Activated CD8-positive, alpha-beta memory T cell treated with anti-CD3 and anti-CD28 coated beads, Interleukin-2, amount 50 U/mL, for 24 hours (primary cell): Measurements from ENCODE around the gene NAV2.

Experiments
- DNase-seq: peaks from one replicate; pipeline ENCODE4 v3.0.0-alpha.2; 2020; ENCODE audit errors: extremely low read depth

Gene NAV2

DNA sequence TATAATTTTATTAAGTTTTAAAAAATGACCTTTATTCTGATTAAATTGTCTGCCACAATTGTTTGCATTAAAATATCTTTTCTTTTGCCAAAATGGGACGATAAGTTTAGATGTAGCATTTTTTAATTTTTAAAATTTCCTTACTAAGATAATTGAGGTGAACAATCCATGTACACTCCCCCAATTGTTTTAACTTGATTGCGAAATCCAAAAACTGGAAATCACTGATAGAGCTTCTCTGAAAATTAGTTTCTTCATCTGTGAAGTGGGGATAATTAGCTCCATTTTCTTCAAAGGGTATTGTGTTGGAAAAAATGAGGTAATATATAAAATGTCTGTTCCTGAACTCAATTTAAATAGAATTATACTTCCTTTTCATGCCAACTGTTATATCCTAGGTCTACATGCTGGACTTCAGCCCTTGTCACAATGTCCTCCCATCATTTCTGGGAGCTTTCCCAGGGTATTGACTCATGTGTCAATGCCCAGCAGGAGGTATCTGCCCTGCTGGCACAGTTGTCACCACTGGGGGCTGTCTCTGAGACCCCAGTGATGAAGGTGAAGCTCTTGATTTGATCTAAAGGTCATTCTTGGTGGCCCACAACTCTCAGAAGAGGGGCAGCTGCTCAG is 28.7 kb upstream of the NAV2 start:
- DNase-seq = no peak

- DNase-seq = no peak
These were observed 26.4 kb upstream of the NAV2 start for GRCh38 chr11:19686234-19686633.

DNA sequence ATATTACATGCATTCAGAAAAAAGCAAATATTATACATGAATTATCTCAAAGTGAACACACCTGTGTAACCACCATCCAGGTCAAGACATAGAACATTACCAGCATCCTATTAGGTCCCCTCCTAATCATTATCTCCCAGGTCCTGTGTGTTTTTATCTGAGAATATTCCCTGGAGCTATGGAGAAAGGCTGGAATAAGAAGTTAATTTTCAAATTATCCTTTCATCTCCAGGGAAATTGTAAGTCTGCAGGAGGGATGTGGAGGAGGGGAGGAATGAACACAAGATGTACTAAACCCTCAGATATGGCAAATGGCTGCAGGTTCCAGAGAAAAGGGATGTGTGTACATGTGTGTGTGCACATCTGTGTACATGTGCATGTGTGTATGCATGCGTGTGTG is 25.2 kb upstream of the NAV2 start:
- DNase-seq = no peak

DNA sequence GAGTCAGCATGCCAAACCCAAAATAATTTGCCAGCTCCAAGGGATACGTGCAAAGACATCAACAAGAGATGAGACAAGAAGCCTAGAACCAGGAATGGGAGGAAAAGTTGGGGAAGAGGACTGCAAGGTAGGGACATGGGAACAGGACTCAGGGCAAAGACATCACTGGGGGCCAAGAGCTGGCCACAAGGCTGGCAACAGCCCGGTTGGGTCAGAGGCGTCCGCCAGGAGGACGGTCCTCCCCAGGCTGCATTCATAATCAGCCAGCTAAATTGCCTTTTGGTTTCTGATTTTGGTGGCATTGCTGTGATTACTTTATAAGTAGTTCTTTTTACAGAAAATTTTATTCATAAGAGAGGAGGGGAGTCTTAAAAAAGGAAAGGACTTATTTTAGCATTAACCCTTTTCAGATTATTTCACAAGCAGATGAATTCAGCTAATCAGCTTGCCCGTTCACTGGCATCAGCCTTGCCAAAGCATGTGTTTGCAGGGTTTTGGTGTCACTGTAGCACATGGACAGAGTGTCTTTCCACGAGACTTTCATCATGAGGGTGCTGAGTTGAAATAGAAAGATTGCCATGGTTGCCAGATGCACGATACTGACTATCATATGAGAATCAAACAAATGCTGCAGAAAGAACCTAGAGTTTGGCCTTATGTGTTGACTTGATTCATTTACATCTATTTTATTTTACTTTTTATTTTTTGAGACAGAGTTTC is 23.2 kb upstream of the NAV2 start:
- DNase-seq = no peak

- no peak for DNase-seq
These were observed 21.8 kb upstream of the NAV2 start for GRCh38 chr11:19690885-19691284.

DNA sequence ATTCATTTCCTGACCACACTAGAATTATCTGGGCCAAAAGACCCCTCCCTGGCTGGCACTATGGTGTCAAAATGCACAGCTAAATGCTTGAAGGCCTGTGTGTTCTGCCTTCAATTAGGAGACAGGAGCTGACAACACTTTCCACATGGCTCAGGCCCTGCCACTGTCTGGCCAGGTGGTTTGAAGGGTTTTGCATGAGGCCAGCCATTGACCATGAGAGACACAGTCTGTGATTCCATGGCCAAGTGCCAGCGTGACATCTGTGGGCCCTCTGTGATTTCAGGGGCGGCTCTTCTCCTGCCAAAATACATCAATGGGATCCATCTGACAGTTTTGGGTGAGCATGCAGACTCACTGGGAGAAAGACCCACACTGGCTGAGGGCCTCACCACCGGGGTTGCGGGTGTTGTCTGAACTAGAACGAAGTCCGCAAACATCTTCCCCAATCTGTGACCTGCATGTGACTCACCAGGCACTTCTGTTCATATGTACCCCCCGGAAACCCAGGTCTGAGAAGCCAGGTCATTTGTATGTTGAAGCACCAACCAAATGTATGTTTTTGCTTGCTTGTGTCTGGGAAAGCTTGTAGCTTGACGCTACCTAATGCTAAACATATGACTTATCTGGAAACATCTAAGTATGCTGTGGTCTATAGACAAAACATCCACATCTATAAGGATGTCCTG is 20.7 kb upstream of the NAV2 start:
- DNase-seq = no peak

- DNase-seq = no peak
These were observed 19.5 kb upstream of the NAV2 start for GRCh38 chr11:19693146-19693545.

- DNase-seq = no peak
These were observed 17.8 kb upstream of the NAV2 start for GRCh38 chr11:19694796-19695345.

GRCh38 chr11:19696073-19696472 is 16.6 kb upstream of the NAV2 start:
- DNase-seq = no peak

- no peak for DNase-seq
These were observed 15.7 kb upstream of the NAV2 start for GRCh38 chr11:19696904-19697303.

GRCh38 chr11:19697721-19698121 is 14.9 kb upstream of the NAV2 start:
- DNase-seq = no peak

GRCh38 chr11:19698493-19699292 is 13.9 kb upstream of the NAV2 start:
- no peak for DNase-seq

DNA sequence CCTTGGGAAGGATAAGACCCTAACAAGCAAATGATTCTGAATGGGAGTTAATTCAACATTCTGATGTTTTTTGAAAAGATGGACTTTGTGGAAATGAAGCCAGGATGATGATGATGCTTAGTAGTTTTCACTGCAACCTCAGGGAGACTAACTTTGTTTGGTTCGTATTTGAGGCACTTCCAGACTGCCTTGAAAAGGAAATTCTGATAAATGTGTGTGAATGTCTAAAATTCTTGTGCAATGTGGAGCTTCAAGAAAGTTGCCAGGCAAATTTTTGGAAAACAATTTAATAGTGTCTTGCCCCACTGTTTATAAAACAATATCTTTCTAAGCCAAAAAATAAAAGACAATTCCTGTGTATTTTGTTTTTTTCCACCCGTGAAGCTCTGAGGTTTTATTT is 11.2 kb upstream of the NAV2 start:
- no peak for DNase-seq

GRCh38 chr11:19702620-19703019 is 10.0 kb upstream of the NAV2 start:
- DNase-seq = no peak

DNA sequence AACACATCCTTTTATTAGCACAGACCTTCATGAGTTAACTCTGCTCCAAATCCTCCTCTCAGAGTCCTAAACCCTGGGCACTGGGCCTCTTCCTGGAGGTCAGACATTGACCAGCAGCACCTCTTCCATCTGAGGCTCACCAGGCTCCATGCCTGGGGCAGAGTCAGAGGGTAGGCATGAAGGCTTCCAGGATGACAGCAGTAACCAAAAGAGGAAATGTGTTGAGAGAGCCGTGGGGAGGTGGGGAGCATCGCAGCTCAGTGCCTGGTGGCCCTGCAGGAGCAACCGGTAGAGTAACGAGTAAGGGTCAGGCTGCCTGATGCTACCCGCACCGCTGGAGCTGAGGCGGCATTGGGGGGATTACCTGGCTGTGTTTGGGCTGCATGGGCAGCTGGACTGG is 9.4 kb upstream of the NAV2 start:
- DNase-seq = no peak

GRCh38 chr11:19704213-19704612 is 8.4 kb upstream of the NAV2 start:
- no peak for DNase-seq

GRCh38 chr11:19705936-19706335 is 6.7 kb upstream of the NAV2 start:
- no peak for DNase-seq

- no peak for DNase-seq
These were observed 741 bp upstream of the NAV2 start for GRCh38 chr11:19711911-19712280.

GRCh38 chr11:19713196-19714021 is 772 bp downstream of the NAV2 start:
- DNase-seq = no peak

DNA sequence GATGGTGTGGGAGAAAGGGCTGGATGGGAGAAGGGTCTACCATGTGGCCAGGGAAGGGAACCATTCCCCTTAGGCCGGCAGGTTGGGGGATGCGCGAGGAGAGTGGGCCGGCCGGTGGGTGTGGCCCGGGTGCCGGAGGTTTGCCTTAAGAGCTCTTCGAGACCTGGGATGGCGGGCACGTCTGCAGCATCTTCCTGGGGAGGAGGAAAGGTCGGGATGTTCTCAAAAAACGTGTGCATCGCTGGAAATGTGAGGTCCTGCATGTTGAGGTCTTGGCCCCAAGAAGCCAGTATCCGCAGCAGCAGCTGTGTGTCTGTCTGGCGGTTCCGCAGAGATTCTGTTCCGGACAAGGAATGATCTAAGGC is 1.4 kb downstream of the NAV2 start:
- no peak for DNase-seq
